HepG2 (cell line): Measurements from ENCODE around the gene ETS2.

Experiments used
- GATAD1 ChIP-seq: IDR thresholded peaks from 2 replicates; pipeline ENCODE4 v1.6.1; 2016; ENCODE audit warnings: missing genetic modification reagents, missing compliant biosample characterization
- JUND ChIP-seq: sonication (generic); formaldehyde crosslinking; IDR thresholded peaks from 2 replicates; pipeline ENCODE4 v1.8.0; 2022; ENCODE audit warnings: mild to moderate bottlenecking, missing genetic modification reagents
- POLR2AphosphoS5 ChIP-seq: IDR thresholded peaks from 2 replicates; pipeline ENCODE4 v1.6.1; 2012; ENCODE audit warnings: low read depth, low read length
- SETDB1 ChIP-seq: sonication (generic); formaldehyde crosslinking; IDR thresholded peaks from 2 replicates; pipeline ENCODE4 v1.5.1; 2020; ENCODE audit warnings: missing genetic modification reagents, mild to moderate bottlenecking, borderline replicate concordance
- ZNF562 ChIP-seq: sonication (generic); formaldehyde crosslinking; IDR thresholded peaks from 2 replicates; pipeline ENCODE4 v1.8.0; 2022; ENCODE audit warnings: missing genetic modification reagents, borderline replicate concordance
- ZNF879 ChIP-seq: sonication (generic); formaldehyde crosslinking; IDR thresholded peaks from 2 replicates; pipeline ENCODE4 v1.8.1; 2023; ENCODE audit warnings: missing genetic modification reagents
- TF ChIP-seq, protein P1 (sequence below): sonication (generic); formaldehyde crosslinking; IDR thresholded peaks from 2 replicates; pipeline ENCODE4 v1.5.0; 2020; ENCODE audit warnings: mild to moderate bottlenecking, missing genetic modification reagents, moderate library complexity

DNA sequence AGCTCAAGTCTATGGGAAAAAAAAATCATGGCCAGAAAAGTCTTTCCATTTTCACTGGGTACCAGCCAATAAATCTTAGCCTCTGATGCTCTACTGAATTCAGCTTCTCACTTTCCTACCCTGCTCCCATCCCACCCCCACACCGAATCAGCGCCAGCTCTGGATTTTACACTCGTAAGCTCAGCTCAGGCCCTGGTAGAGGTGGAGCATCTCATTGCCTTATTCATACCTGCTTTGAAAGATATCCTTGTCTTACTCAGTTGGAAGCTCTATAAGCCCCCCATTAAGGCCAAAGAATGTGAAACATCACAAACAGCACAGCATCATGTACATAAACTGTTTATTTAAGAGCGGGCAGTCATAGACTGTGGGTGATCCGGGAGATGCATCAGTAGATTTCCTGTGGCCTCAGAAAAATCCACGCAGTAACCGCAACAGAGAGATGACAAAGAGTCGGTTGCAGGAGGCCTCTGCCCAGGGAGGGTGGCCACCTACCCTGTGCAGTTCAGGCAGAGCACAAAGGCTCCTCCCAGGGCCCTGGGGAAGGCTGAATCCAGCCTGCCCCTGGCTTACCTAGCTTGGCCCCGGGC, 36.4 kb upstream of the ETS2 start:
- TF ChIP-seq ZNF562, result no peak
- no peak for TF ChIP-seq ZNF879 (CRISPR knock-in tag)
- TF ChIP-seq JUND (CRISPR knock-in tag), result no peak
- TF ChIP-seq SETDB1, result no peak
- TF ChIP-seq, protein P1, sequence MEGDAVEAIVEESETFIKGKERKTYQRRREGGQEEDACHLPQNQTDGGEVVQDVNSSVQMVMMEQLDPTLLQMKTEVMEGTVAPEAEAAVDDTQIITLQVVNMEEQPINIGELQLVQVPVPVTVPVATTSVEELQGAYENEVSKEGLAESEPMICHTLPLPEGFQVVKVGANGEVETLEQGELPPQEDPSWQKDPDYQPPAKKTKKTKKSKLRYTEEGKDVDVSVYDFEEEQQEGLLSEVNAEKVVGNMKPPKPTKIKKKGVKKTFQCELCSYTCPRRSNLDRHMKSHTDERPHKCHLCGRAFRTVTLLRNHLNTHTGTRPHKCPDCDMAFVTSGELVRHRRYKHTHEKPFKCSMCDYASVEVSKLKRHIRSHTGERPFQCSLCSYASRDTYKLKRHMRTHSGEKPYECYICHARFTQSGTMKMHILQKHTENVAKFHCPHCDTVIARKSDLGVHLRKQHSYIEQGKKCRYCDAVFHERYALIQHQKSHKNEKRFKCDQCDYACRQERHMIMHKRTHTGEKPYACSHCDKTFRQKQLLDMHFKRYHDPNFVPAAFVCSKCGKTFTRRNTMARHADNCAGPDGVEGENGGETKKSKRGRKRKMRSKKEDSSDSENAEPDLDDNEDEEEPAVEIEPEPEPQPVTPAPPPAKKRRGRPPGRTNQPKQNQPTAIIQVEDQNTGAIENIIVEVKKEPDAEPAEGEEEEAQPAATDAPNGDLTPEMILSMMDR, result no peak
- TF ChIP-seq POLR2AphosphoS5, result no peak
- no peak for TF ChIP-seq GATAD1
